ENCODE measurements around the gene ZNF134. TPM values are rescaled to one million over a fixed set of nuclear protein-coding genes. Genes with fewer than 3 reads are reported as not detected.

Gene ZNF134
- 46.8 to 53.1 TPM (median 52.5 TPM) in 3 replicates for total RNA-seq (2021)
- percentile 98 among the genes with signal in this experiment for Bru-seq, nascent RNA
- long read RNA-seq, experiment 1, full-length matches to known transcripts = 225 of 260 reads
- long read RNA-seq, experiment 1, partial matches to known transcripts = 34 of 260 reads
- long read RNA-seq, experiment 1, other reads (novel, unspliced or antisense) = 1 of 260 reads
- long read RNA-seq, experiment 2, full-length matches to known transcripts = 29 of 80 reads
- long read RNA-seq, experiment 2, partial matches to known transcripts = 1 of 80 reads
- long read RNA-seq, experiment 2, other reads (novel, unspliced or antisense) = 50 of 80 reads
- long read RNA-seq, experiment 3, full-length matches to known transcripts = 20 of 21 reads
- long read RNA-seq, experiment 3, partial matches to known transcripts = 0 of 21 reads
- long read RNA-seq, experiment 3, other reads (novel, unspliced or antisense) = 1 of 21 reads

DNA sequence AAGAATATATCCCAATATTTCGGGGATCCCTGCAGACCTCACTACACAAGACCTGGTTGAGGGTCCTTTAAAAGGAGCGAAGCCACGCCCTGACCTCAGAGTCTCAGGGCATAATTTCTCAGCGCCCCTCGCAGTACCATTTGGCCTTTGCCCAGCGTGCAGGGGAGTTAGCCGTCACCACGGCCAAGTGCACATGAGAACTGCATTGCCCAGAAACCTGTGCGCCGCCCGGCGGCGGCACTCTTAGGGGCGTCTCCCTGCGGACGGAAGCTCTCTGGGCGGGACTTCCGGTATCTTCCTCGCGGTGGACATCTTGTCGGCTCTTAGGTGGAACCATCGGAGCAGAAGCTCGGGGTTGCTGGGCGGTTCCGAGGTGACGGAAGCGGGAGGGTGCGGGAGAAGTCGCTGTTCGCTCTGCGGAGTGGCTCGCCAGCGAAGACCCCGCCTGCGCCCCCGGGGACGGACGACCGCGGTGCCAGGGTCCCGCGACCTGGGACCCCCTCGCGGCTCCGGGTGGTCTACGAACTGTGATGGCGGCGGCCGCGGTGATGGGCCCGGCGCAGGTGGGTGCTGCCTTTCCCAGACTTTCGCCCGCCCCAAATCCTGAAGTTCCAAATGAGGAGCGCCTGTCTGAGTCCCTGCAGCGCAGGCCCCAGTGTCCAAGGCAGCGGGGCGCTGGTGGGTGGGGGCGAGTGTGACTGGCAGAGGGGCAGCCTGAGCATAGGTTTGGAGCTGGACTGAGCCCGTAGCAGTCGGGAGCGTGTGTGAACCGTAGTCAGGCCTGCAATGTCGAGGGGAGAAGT, at the start of gene ZNF134:
Gene ZNF134 (plus strand): TSS at position 302 of the 803 bp plus-strand sequence. CDS start 5,227 bp downstream, outside the sequence.
- H3K9me3 Mint-ChIP-seq = peaks cover 52% of the 10 kb centered on the region
- H3K4me3 Mint-ChIP-seq = peak within 1 kb of the TSS; percentile 99
- DNase-seq (ENCODE audit: low spot score) = peak; percentile 93
- ChIA-PET CTCF (interaction anchor here (1.0 to 2.1 kb wide), 4 partner anchors 13 to 95 kb away, joined by 4 to 9 read pairs (median 5); partner anchors contain the start of genes ZNF154 and ZNF551), POLR2A (interaction anchor here (0.6 to 1.5 kb wide), 6 partner anchors 18 to 321 kb away, joined by 3 to 5 read pairs (median 4); partner anchors contain the start of genes ZNF154, ZNF211, ZNF416 and ZNF418)
- ATAC-seq = peak; percentile 99
- peaks cover 14% of the 10 kb centered on the region for H3K4me1 Mint-ChIP-seq
- H3K27me3 Mint-ChIP-seq (ENCODE audit: low read depth) = peaks cover 8% of the 10 kb centered on the region
- H3K36me3 Mint-ChIP-seq = peaks cover 49% of the 10 kb centered on the region
- peak within 1 kb of the TSS; percentile 89 for H3K27ac Mint-ChIP-seq
- no peak; the same call in 1 of the 2 replicates for TF ChIP-seq NFYB (CRISPR knock-in tag; conservative IDR thresholded peaks at IDR 0.05; ENCODE audit: low read depth)
- 0 out of 2 replicates have a peak, but pooled peaks have one; percentile 33 for TF ChIP-seq KAT7 (CRISPR knock-in tag; IDR thresholded peaks at IDR 0.05; ENCODE audit: borderline replicate concordance)
- 0 out of 2 replicates have a peak, but pooled peaks have one; percentile 27 for TF ChIP-seq E2F5 (CRISPR knock-in tag; IDR thresholded peaks at IDR 0.05)
- TF ChIP-seq, protein P1, sequence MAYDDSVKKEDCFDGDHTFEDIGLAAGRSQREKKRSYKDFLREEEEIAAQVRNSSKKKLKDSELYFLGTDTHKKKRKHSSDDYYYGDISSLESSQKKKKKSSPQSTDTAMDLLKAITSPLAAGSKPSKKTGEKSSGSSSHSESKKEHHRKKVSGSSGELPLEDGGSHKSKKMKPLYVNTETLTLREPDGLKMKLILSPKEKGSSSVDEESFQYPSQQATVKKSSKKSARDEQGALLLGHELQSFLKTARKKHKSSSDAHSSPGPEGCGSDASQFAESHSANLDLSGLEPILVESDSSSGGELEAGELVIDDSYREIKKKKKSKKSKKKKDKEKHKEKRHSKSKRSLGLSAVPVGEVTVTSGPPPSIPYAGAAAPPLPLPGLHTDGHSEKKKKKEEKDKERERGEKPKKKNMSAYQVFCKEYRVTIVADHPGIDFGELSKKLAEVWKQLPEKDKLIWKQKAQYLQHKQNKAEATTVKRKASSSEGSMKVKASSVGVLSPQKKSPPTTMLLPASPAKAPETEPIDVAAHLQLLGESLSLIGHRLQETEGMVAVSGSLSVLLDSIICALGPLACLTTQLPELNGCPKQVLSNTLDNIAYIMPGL (CRISPR knock-in tag; IDR thresholded peaks at IDR 0.05) = peak; percentile 67
- TF ChIP-seq, protein P2, sequence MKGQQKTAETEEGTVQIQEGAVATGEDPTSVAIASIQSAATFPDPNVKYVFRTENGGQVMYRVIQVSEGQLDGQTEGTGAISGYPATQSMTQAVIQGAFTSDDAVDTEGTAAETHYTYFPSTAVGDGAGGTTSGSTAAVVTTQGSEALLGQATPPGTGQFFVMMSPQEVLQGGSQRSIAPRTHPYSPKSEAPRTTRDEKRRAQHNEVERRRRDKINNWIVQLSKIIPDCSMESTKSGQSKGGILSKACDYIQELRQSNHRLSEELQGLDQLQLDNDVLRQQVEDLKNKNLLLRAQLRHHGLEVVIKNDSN (CRISPR knock-in tag; IDR thresholded peaks at IDR 0.05) = peak; percentile 32; the same call in 1 of the 2 replicates
- no peak for TF ChIP-seq ELF4 (CRISPR knock-in tag; IDR thresholded peaks at IDR 0.05; ENCODE audit: low read depth)
- peak; percentile 68; the same call in 1 of the 2 replicates for TF ChIP-seq ARID4B (CRISPR knock-in tag; IDR thresholded peaks at IDR 0.05; ENCODE audit: borderline replicate concordance)
- no peak for TF ChIP-seq PRDM15 (CRISPR knock-in tag; IDR thresholded peaks at IDR 0.05)
- TF ChIP-seq USF2 (CRISPR knock-in tag; IDR thresholded peaks at IDR 0.05) = 0 out of 2 replicates have a peak, but pooled peaks have one; percentile 7
- no peak for TF ChIP-seq NR3C1 (CRISPR knock-in tag; conservative IDR thresholded peaks at IDR 0.05; ENCODE audit: low read depth)
- peak; percentile 53; the same call in 1 of the 2 replicates for TF ChIP-seq FOXP1 (CRISPR knock-in tag; IDR thresholded peaks at IDR 0.05; ENCODE audit: borderline replicate concordance)
- TF ChIP-seq, protein P3, sequence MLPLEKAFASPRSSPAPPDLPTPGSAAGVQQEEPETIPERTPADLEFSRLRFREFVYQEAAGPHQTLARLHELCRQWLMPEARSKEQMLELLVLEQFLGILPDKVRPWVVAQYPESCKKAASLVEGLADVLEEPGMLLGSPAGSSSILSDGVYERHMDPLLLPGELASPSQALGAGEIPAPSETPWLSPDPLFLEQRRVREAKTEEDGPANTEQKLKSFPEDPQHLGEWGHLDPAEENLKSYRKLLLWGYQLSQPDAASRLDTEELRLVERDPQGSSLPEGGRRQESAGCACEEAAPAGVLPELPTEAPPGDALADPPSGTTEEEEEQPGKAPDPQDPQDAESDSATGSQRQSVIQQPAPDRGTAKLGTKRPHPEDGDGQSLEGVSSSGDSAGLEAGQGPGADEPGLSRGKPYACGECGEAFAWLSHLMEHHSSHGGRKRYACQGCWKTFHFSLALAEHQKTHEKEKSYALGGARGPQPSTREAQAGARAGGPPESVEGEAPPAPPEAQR (CRISPR knock-in tag; IDR thresholded peaks at IDR 0.05) = no peak
- TF ChIP-seq CREM (CRISPR knock-in tag; IDR thresholded peaks at IDR 0.05) = 0 out of 2 replicates have a peak, but pooled peaks have one; percentile 45
- no peak for TF ChIP-seq STAT6 (CRISPR knock-in tag; conservative IDR thresholded peaks at IDR 0.05; ENCODE audit: low read depth)
- TF ChIP-seq TEAD4 (CRISPR knock-in tag; IDR thresholded peaks at IDR 0.05) = 0 out of 2 replicates have a peak, but pooled peaks have one; percentile 8
